Measurements from ENCODE around the gene PYGM.

PYGM gene

DNA sequence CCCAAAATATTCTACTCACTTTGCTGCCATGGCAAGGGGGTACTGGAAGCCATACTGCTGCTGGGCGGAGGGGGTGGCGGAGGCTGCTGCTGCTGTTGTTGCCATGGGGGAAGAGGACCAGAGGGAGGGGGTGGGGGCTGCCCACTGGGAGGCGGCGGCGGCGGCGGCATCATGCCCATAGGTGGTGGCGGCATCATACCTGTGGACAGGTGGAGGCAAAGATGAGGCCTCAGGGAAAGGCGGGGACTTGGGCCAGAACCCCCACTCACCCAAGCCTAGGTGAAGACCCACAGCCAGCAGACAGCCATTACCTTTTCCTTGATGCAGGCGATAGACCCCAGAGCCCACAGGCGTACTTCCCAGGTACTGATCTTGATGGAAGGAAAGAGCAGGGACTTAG, 7.1 kb upstream of the PYGM start:
- no peak for DNase-seq

- no peak for DNase-seq
These were observed 6.3 kb upstream of the PYGM start for GRCh38 chr11:64765851-64766665.

DNA sequence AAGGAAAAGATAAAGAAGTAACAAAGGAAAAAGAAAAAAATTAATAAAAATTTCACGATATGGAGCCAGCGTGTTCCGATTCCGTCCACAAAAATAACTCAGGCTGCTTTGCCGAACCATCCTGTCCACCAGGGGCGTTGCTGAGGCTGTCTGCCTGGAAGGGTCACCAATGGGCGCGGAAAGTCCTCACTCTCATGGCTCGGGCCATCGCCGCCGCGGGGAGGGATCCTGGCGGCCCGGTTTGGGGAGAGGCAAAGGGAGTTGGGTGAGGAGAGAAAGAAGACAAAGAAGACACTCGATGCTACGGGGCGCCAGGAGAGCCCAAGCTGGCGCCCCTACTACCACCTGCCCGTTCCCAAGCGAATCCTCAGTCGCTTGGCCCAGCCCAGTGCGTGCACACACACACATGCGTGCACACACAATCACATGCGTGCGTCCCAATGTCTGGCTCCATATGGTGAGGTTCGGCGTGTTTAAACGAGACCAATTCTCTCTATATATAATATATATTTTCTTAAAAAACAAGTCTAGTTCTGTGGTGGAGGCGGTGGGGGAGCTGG, 5.6 kb upstream of the PYGM start:
- no peak for DNase-seq

DNA sequence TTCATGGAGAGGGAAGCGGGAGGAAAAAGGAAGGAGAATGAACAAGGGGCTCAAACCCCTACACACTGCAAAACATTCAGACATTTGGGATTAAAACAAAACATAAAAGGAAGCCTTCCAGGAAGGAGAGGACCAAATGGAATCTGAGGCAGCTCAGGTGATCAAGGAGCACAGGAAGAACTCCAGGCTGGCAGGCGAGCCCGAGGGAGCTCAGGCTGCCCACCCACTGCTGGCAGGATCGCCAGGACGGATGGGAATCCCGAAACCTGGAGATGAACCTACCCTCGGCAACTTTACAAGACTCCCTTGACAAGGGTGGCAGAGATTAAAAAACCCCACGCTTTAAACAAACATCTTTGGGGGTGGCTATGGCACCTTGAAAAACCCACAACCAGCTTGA, 5.0 kb upstream of the PYGM start:
- no peak for DNase-seq

- DNase-seq, result peak; percentile 47
These were observed 4.4 kb upstream of the PYGM start for GRCh38 chr11:64764040-64764611.

- no peak for DNase-seq
These were observed 3.8 kb upstream of the PYGM start for GRCh38 chr11:64763526-64764039.

DNA sequence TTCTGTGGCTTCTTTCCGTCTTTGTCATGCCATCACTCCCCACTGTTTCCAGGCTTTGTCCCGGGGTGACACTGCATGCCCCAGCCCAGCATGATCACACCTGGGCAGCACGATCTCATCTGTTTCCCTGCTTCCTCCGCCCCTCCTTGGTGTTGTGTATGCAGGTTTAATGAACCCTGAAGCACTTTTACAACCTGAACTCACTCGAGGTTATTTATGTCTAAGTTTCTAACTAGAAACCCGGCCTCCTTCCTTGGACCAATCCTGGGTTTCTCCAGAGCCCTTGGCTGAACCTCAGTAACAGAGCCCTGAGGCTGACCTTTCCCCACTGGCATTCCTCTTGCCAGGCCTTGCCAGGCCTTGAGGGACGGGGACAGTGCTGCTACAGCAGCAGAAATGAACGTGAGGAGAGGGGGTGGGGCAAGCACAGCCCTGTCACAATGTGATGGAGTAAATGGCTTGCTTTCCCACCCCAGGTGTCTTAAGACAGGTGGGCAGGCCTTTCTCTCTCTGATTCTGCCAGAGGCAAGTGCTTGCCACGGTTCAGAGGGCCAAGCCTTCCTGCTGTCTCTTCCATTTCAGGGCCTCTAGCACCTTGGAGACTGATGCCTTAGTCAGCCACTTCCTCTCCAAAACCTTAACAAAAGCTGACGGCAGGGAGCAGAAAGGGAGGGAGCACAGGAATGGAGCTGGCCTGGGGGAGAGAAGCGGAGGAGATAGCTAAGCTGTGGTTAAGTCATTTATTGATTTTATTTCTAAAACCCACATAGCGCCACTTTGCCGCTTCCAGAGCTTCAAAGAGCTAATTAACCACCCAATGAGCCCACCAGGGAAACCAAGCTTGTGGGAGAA, 3.1 kb upstream of the PYGM start:
- DNase-seq, result no peak

DNA sequence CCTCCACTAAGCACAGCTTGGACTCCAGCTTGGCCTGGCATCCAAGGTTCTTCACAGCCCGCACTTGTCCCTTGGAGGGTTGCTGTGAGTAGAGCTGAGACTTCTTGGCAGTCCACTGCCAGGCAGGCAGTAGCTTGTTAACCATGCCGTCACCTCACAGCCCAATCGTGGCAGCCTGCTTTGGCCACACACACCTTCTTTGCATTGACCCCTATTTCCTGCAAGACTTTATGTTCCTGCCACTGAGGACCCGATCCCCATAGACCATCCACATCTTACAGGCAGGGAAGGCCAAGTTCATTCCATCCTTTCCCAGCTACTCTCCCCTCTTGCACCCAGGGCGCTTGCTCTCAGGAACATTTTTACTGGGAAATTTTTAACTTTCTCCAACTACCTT, 2.5 kb upstream of the PYGM start:
- no peak for DNase-seq

GRCh38 chr11:64760759-64761420, 1.1 kb upstream of the PYGM start:
- no peak for DNase-seq

DNA sequence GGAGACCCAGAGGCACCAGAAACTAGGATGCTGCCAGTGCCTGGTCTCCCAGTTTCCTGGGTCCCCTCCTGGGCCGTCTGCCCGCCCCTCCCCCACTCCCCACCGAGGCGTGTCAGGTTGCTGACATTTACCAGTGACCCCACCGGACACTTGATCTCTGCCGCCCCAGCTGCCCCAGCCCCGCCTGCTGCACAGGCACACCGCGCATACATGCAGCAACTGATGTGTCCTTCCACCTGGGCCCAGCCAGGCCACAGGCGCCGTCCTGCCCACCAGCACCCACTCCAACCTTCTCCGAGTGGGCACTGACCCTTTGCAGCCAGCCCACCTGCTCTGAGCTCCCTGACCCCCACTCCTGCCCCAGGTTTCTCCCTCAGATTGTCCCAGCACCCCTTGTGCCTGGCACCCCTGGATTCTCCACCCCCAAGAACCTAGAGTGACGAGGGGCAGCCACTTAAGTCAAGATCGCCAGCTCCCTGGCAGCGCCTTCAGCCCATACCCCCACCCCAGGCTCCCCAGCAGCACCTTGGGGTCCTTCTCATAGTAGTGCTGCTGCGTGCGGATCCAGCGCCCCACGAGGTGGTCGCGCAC, 548 bp downstream of the PYGM start:
- no peak for DNase-seq

DNA sequence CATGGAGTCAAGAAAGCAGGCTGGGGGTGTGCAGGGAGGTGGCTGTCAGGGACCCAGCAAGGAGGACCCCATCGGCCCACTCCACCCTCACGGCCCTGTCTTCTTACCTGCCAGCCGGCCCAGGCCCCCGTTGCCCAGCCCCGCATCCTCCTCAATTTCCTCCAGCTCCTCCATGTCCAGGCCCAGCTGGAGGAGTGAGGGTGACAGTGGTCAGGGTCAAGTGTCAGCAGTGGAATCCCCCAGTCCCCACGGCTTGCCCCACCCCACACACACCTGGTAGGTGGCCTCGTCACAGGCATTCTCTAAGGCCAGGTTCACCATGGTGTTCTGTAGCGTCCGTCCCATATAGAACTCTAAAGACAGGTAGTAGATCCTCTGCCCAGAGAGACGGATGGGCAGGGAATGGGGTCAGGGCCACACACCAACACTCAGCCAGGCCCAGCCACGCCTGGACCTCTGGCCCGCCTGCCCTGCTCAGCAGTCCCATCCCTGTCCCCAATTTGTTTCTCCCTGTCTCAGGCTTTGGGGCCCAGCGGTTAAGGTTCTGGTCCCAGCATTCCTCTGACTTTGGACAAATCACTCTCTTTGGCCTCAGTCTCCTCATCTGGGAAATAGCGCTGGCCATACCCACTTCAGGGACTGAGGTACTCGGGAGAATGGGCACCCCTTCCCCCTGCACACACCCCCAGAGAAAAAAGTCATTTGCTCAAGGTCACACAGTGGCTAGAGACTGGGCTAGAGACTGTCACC, 1.3 kb downstream of the PYGM start:
- no peak for DNase-seq

DNA sequence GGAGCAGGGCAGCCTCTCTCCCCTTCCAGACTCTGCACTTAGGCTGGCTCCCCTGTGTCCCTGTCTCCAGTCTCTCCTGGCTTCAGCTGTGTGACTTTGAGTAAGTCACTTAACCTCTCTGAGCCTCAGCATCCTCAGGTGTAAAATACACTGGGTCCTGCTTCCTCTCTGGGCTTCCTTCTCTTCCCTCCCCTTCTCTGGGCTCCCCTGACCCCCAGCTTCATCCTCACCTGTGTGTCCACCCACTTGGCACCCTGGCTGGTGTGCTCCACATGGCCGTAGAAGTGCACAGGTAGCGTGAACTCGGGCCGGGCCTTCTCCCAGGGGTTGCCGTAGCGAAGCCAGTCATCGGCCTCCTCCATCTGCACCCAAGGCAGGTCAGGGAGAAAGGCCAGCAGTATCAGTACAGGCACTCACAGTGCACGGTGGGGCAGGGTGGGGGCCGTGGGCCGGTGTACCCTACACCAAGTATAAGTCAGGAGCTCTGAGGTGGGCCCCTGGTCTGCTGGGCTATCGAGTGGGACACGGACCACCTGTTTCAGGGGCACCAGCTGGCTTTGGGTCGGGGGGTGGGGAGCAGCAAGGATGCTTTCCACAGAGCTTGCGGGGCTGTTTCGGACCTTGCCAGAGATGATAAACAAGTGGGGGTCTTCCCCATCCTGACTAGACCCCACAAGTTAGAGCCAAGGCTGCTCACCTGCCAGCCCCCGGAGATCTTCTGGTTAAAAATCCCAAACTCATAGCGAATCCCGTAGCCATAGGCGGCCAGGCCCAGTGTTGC, 2.0 kb downstream of the PYGM start:
- no peak for DNase-seq

DNA sequence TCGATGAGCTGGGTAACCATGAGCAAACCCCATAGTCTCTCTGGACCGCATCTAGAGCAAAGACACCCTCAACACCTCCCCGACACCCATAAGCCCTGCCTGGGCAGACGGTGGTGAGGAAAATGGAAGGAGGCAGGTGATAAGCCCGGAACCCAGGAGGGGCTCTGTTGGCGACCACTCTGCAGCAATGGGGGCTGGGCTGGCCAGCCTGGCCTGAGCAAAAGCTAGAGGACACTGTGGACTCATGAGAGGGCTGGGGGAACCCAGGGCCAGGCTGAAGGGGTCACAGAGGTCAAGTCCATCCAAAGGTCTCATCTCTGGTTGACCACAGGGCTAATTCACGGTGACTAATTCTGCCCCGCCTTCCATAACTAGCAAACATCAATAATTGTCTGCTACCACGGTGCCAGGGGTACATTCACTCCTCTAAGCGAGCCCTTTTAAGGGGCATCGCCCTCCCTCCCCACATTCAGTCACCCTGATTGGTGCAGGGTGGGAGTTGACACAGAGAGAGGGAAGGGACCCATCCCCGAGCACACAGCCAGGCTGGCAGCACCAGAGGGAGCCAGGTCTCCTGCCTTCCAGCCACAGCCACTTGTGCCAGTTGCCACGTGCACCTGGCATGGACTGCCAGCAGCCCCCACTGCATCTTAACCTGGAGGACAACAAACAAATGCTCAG, 4.0 kb downstream of the PYGM start:
- DNase-seq, result no peak

DNA sequence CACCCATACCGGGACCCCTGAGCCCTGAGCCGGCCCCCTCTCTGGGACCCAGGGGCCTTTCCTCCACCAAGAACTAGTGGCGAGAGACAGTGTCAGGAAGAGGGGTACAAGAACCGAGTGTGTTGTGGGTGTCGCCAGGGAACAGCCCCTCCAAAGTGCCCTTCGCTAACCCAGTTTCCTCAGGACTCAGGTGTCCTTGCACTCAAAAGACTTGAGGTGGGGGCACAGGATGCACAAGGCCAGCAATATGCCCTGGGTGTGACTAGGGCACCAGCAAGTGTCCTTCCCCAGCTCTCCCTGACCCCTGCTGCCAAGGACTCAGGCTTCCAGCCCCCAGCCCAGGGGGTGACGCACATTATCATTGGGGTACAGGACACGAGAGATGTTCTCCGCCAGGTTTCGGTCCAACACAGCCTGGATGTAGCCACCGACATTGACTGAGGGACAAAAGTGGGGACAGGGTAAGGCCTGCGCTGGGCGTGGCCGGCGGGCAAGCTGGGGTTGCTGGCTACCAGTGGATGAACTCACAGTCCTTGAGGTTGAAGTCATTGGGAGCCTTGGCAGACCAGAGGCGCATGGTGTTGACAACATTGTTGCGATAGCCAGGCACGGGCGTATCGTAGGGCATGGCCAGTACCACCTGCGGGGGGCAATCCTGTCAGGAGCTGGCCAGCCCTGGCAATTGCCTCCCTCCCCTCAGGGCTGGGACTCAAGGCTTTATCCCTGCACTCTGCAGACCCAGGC, 4.7 kb downstream of the PYGM start:
- no peak for DNase-seq

DNA sequence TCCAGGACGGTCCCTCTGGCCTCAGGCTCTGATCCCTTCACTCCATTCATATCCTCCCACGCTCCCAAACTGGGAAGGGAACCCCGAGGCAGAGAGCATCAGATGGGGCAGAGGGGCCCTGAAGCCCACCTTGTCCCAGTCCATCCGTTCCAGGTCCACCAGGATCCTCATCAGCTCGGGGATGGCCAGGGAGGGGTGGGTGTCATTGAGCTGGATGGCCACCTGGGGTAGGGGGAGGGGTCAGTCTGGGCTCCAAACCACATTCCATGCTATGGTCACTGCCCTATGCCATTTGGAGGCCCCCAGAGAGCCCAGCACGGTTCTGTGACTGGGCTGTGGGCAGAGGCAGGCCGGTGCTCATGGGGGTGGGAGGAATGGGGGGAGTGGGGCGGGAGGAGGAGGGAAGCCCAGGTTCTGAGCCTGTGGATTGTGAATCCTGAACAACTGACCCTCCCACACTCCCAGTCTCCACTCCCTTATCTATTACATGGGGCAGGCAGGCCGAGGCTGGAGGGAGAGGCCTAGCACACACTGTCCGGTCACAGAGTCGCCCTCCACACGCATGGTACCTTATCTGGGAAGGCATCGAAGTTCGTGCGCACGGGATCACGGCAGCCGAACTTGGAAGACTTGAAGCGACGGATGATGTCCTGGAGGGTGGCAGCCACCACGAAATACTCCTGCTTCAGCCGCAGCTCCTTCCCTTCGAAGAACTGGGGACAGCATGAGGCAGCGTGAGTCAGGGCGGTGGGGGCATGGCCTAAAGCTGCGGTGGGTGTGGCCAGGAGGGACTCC, 5.5 kb downstream of the PYGM start:
- DNase-seq, result no peak

- no peak for DNase-seq
These were observed 6.2 kb downstream of the PYGM start for GRCh38 chr11:64753380-64754123.

- no peak for DNase-seq
These were observed 6.8 kb downstream of the PYGM start for GRCh38 chr11:64753019-64753379.

Measured in activated CD4-positive, alpha-beta T cell treated with anti-CD3 and anti-CD28 coated beads, Interleukin-2, amount 50 U/mL, for 1 hour (primary cell).